Fibroblast of lung (primary cell): ENCODE measurements around the gene AGBL4.

Experiments used
- CTCF ChIP-seq, 2 donors: IDR thresholded peaks in 1 of 2; conservative IDR thresholded peaks in 1 of 2; 1 replicate in 1 of 2; 2 replicates in 1 of 2; pipeline ENCODE4 v1.5.1; 2011 to 2012; ENCODE audit warnings: low read length in 2 of 2, control low read depth in 1 of 2, inconsistent platforms in 1 of 2, low read depth in 1 of 2, mild to moderate bottlenecking in 1 of 2
- EZH2 ChIP-seq: IDR thresholded peaks from 2 replicates; pipeline ENCODE4 v1.5.1; 2012; ENCODE audit warnings: low read length, control low read depth, mild to moderate bottlenecking; ENCODE audit errors: missing control alignments

GRCh38 chr1:48831120-48831978, 1192.4 kb downstream of the AGBL4 start:
- TF ChIP-seq CTCF (conservative IDR thresholded peaks at IDR 0.05 in 1 of 2, IDR thresholded peaks at IDR 0.05 in 1 of 2; ENCODE audit: low read depth in 1 of 2, low read length in 2 of 2), result no peak
- TF ChIP-seq EZH2, result no peak
